Type B pancreatic cell (in vitro differentiated cells): ENCODE results near the gene IL25. TPM values are rescaled to one million over a fixed set of nuclear protein-coding genes. Genes with fewer than 3 reads are reported as not detected.
A peak's percentile ranks its signal among the peaks of the same experiment; 100 is the strongest.
"Not testable (repeated sequence)": the region's sequence is repeated elsewhere in the genome, so short reads cannot be mapped to it uniquely, and the experiment has no call there.

Experiments
- DNase-seq: peaks from one replicate; pipeline ENCODE4 v3.0.0; 2021; ENCODE audit warnings: mixed read lengths; ENCODE audit not compliant: unreplicated experiment; ENCODE audit errors: extremely low spot score
- H3K27ac Mint-ChIP-seq: 2 replicates; pipeline ENCODE4 v1.8.0; 2021; ENCODE audit warnings: mild to moderate bottlenecking, mixed read lengths
- H3K27me3 Mint-ChIP-seq: 2 replicates; pipeline ENCODE4 v1.8.0; 2021; ENCODE audit warnings: mixed read lengths
- H3K36me3 Mint-ChIP-seq: 2 replicates; pipeline ENCODE4 v1.8.0; 2021; ENCODE audit warnings: mixed read lengths
- H3K4me1 Mint-ChIP-seq: one replicate; pipeline ENCODE4 v1.8.0; 2021; ENCODE audit warnings: mixed read lengths; ENCODE audit not compliant: unreplicated experiment
- H3K4me3 Mint-ChIP-seq: 2 replicates; pipeline ENCODE4 v1.8.0; 2021; ENCODE audit warnings: mild to moderate bottlenecking, mixed read lengths
- H3K9me3 Mint-ChIP-seq: 2 replicates; pipeline ENCODE4 v1.8.0; 2021; ENCODE audit warnings: mixed read lengths
- long read RNA-seq: library from polyadenylated mRNA; unstranded; transcript quantifications from one replicate; pipeline ENCODE4 v2.0.0, GENCODE V29; 2020
- total RNA-seq: library from RNA; stranded (reverse); gene quantifications from 2 replicates; pipeline ENCODE4 v1.2.1, GENCODE V29; 2021; ENCODE audit warnings: low replicate concordance
- TF ChIP-seq, protein P1 (sequence below): fragments of 200-600 bp; sonication (generic); conservative IDR thresholded peaks from 2 replicates; pipeline ENCODE4 v1.5.0; 2021; ENCODE audit warnings: antibody characterized with exemption, mild to moderate bottlenecking

IL25 gene
- not detected in 2 replicates for total RNA-seq
- long read RNA-seq = 0 reads

DNA sequence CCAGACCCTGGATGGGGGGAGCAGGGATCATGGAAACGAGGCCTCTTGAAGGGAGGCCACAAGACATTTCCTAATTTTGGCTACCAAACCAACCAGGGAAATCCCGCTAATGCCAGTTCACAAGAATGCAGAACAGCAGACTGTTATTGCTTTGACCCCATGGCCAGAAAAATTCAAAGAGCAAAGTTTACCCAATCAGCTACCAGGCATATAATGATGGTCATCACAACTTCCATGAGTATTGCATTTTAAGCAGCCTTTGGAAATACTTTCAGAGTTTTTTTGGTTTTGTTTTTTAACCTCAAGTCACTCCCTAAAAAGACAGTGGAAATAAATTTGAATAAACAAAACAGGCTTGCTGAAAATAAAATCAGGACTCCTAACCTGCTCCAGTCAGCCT is at the start of gene IL25:
IL25 (plus strand) TSS at position 301 of the 400 bp plus-strand sequence.
- Mint-ChIP-seq H3K9me3 (no peaks in the 10 kb centered on the region), H3K27ac (no peak within 1 kb of the TSS)

DNA sequence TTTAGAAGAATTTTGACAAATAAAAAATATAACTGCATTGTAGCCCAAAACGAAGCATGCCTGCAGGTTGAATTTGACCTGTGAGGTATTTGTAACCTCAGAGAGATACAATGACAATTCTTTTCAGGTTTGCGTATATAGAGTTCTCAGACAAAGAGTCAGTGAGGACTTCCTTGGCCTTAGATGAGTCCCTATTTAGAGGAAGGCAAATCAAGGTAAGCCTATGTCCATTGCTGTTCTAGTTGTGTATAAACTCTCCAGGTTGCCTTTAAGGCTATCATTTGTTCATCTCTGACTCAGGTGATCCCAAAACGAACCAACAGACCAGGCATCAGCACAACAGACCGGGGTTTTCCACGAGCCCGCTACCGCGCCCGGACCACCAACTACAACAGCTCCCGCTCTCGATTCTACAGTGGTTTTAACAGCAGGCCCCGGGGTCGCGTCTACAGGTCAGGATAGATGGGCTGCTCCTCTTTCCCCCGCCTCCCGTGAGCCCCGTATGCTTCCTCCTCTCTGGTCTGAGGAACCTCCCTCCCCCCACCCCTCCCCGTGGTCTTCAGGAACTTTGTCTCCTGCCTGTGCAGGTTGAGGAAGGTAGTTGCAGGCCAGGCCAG is 48.7 kb upstream of the IL25 start:
- peak overlapping the region; percentile 34 for H3K4me3 Mint-ChIP-seq
- no peak for DNase-seq
- TF ChIP-seq, protein P1, sequence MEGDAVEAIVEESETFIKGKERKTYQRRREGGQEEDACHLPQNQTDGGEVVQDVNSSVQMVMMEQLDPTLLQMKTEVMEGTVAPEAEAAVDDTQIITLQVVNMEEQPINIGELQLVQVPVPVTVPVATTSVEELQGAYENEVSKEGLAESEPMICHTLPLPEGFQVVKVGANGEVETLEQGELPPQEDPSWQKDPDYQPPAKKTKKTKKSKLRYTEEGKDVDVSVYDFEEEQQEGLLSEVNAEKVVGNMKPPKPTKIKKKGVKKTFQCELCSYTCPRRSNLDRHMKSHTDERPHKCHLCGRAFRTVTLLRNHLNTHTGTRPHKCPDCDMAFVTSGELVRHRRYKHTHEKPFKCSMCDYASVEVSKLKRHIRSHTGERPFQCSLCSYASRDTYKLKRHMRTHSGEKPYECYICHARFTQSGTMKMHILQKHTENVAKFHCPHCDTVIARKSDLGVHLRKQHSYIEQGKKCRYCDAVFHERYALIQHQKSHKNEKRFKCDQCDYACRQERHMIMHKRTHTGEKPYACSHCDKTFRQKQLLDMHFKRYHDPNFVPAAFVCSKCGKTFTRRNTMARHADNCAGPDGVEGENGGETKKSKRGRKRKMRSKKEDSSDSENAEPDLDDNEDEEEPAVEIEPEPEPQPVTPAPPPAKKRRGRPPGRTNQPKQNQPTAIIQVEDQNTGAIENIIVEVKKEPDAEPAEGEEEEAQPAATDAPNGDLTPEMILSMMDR = no peak
- H3K27me3 Mint-ChIP-seq = no peaks in the 10 kb centered on the region
- peaks cover 16% of the 10 kb centered on the region for H3K4me1 Mint-ChIP-seq
- H3K9me3 Mint-ChIP-seq = no peaks in the 10 kb centered on the region
- H3K27ac Mint-ChIP-seq = no peak overlapping the region
- peaks cover 34% of the 10 kb centered on the region for H3K36me3 Mint-ChIP-seq

More for the DNA sequence above, at the start of gene IL25:
- H3K27me3 Mint-ChIP-seq = peaks cover 7% of the 10 kb centered on the region
- H3K4me3 Mint-ChIP-seq = no peak within 1 kb of the TSS
- H3K36me3 Mint-ChIP-seq = no peaks in the 10 kb centered on the region
- H3K4me1 Mint-ChIP-seq = no peaks in the 10 kb centered on the region
- TF ChIP-seq, protein P1 = no peak
- no peak for DNase-seq

DNA sequence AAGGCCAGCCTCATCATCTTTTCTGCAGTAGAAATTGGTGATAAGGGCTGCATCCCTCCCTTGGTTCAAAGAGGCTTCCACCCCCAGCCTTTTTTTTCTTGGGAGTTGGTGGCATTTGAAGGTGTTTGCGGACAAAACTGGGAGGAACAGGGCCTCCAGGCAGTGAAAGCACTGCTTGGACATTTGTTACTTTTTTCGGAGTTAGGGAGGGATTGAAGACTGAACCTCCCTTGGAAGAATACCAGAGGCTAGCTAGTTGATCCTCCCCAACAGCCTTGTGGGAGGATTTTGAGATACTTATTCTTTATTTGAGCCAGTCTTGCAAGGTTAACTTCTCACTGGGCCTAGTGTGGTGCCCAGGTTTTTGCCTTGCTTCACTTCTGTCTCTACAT is 48.2 kb upstream of the IL25 start:
- H3K27ac Mint-ChIP-seq = no peak overlapping the region
- H3K4me1 Mint-ChIP-seq = peaks cover 16% of the 10 kb centered on the region
- TF ChIP-seq, protein P1 = no peak
- peaks cover 34% of the 10 kb centered on the region for H3K36me3 Mint-ChIP-seq
- DNase-seq = no peak
- H3K4me3 Mint-ChIP-seq = peak overlapping the region; percentile 34
- no peaks in the 10 kb centered on the region for H3K27me3 Mint-ChIP-seq
- H3K9me3 Mint-ChIP-seq = no peaks in the 10 kb centered on the region

DNA sequence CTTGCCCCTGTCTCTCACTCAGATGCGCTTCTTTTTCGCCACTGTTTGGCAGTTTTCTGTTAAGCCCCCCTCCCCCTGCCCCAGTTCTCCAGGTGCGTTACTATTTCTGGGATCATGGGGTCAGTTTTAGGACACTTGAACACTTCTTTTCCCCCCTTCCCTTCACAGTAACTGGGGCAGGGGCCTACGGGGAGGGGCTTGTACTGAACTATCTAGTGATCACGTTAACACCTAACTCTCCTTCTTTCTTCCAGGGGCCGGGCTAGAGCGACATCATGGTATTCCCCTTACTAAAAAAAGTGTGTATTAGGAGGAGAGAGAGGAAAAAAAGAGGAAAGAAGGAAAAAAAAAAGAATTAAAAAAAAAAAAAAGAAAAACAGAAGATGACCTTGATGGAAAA is 47.6 kb upstream of the IL25 start:
- Mint-ChIP-seq H3K36me3 (peaks cover 28% of the 10 kb centered on the region), H3K9me3 (no peaks in the 10 kb centered on the region), H3K4me3 (peak overlapping the region; percentile 39), H3K4me1 (peaks cover 16% of the 10 kb centered on the region), H3K27me3 (no peaks in the 10 kb centered on the region), H3K27ac (no peak overlapping the region)
- TF ChIP-seq, protein P1 = no peak
- DNase-seq = peak; percentile 47

DNA sequence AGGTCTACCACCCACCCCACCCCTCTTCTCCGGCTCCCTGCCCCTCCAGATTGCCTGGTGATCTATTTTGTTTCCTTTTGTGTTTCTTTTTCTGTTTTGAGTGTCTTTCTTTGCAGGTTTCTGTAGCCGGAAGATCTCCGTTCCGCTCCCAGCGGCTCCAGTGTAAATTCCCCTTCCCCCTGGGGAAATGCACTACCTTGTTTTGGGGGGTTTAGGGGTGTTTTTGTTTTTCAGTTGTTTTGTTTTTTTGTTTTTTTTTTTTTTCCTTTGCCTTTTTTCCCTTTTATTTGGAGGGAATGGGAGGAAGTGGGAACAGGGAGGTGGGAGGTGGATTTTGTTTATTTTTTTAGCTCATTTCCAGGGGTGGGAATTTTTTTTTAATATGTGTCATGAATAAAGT is 46.9 kb upstream of the IL25 start:
- H3K4me3 Mint-ChIP-seq, H3K27me3 Mint-ChIP-seq, H3K9me3 Mint-ChIP-seq, DNase-seq: not testable (repeated sequence)
- Mint-ChIP-seq H3K27ac (peak overlapping the region; percentile 5), H3K4me1 (peaks cover 16% of the 10 kb centered on the region), H3K36me3 (peaks cover 21% of the 10 kb centered on the region)

DNA sequence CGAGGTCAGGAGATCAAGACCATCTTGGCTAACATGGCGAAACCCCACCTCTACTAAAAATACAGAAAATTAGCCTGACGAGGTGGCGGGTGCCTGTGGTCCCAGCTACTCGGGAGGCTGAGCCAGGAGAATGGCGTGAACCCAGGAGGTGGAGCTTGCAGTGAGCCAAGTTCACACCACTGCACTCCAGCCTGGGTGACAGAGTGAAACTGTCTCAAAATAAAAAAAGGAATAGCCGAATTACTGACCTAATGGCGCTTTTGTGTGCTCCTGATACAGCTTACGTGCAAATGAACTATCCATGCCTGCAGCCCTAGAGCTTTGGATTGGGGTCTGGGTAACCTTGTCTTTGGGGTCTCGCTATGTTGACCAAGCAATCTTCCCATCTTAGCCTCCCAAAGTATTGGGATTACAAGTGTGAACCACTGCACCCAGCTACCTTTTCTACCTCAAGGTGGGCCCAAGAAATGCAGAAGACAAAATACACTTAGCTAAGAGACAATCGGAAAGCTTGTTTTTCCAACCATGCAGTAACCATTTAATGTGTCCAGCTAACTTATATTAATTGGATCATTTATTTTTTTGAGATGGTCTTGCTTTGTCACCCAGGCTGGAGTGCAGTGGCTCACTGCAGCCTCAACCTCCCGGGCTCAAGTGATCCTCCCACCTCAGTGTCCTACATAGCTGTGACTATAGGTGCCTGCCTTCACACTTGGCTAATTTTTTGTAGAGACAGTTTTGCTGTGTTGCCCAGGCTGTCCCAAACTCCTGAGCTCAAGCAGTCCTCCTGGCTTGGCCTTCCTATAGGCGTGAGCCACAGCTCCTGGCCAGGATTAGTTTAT is 45.9 kb upstream of the IL25 start:
- no peak overlapping the region for H3K4me3 Mint-ChIP-seq
- TF ChIP-seq, protein P1 = no peak
- H3K27ac Mint-ChIP-seq = peak overlapping the region; percentile 5
- H3K27me3 Mint-ChIP-seq = no peaks in the 10 kb centered on the region
- no peaks in the 10 kb centered on the region for H3K9me3 Mint-ChIP-seq
- peaks cover 16% of the 10 kb centered on the region for H3K4me1 Mint-ChIP-seq
- peaks cover 21% of the 10 kb centered on the region for H3K36me3 Mint-ChIP-seq
- DNase-seq = peak; percentile 43
